Liver (tissue), 9 donors: ENCODE data around the gene OTOF. TPM values are rescaled to one million over a fixed set of nuclear protein-coding genes. Genes with fewer than 3 reads are reported as not detected.

Source experiments
- DNase-seq: peaks from one replicate; pipeline ENCODE4 v3.0.0-alpha.2; 2017; ENCODE audit warnings: low spot score
- H3K27ac ChIP-seq, 2 donors: one replicate each; pipeline ENCODE4 v1.7.0; 2013; ENCODE audit warnings: inconsistent platforms in 2 of 2, low read length in 2 of 2, control low read depth in 1 of 2, low read depth in 1 of 2, mild to moderate bottlenecking in 1 of 2
- H3K27me3 ChIP-seq, 4 donors: one replicate each; pipeline versions ENCODE4 v1.6.1 to v1.7.0; 2013; ENCODE audit warnings: low read length in 3 of 4, inconsistent platforms in 1 of 4, mild to moderate bottlenecking in 1 of 4, moderate library complexity in 1 of 4; ENCODE audit not compliant: control insufficient read depth in 4 of 4, insufficient read depth in 4 of 4
- H3K36me3 ChIP-seq, 4 donors: one replicate each; pipeline versions ENCODE4 v1.6.1 to v1.7.0; 2013; ENCODE audit warnings: low read length in 3 of 4, mild to moderate bottlenecking in 3 of 4, low read depth in 1 of 4, moderate library complexity in 1 of 4; ENCODE audit not compliant: control insufficient read depth in 4 of 4, insufficient read depth in 3 of 4
- H3K4me1 ChIP-seq, 4 donors: one replicate each; pipeline versions ENCODE4 v1.6.1 to v1.7.0; 2013; ENCODE audit warnings: low read length in 3 of 4, mild to moderate bottlenecking in 3 of 4, moderate library complexity in 1 of 4; ENCODE audit not compliant: control insufficient read depth in 4 of 4, insufficient read depth in 4 of 4
- H3K4me3 ChIP-seq, 3 donors: one replicate each; pipeline versions ENCODE4 v1.6.1 to v1.7.0; 2013; ENCODE audit warnings: low read length in 3 of 3, control low read depth in 1 of 3, low read depth in 1 of 3, mild to moderate bottlenecking in 1 of 3
- H3K9ac ChIP-seq, 2 donors: one replicate each; pipeline ENCODE4 v1.7.0; 2013; ENCODE audit warnings: low read length in 2 of 2, mild to moderate bottlenecking in 2 of 2, moderate library complexity in 2 of 2, control low read depth in 1 of 2, low read depth in 1 of 2
- H3K9me3 ChIP-seq, 4 donors: one replicate each; pipeline versions ENCODE4 v1.6.1 to v1.7.0; 2013; ENCODE audit warnings: low read length in 3 of 4; ENCODE audit not compliant: control insufficient read depth in 4 of 4
- ATF3 ChIP-seq: IDR thresholded peaks from 2 replicates; pipeline ENCODE4 v1.6.1; 2016; ENCODE audit warnings: antibody characterized with exemption
- CTCF ChIP-seq: fragments of 150-350 bp; IDR thresholded peaks from 2 replicates; pipeline ENCODE4 v1.5.1; 2017; ENCODE audit warnings: improper control_type of control experiment, low read depth, low read length; ENCODE audit not compliant: missing input control
- FOXA1 ChIP-seq: IDR thresholded peaks from 2 replicates; pipeline ENCODE4 v1.6.1; 2016; ENCODE audit warnings: antibody characterized with exemption
- GABPA ChIP-seq, 2 donors: IDR thresholded peaks in 1 of 2; conservative IDR thresholded peaks in 1 of 2; 2 replicates each; pipeline ENCODE4 v1.6.1; 2016; ENCODE audit warnings: antibody characterized with exemption in 2 of 2, mild to moderate bottlenecking in 1 of 2, moderate library complexity in 1 of 2
- HNF4A ChIP-seq, 2 donors: conservative IDR thresholded peaks; 2 replicates each; pipeline ENCODE4 v1.6.1; 2016; ENCODE audit warnings: antibody characterized with exemption in 2 of 2, mild to moderate bottlenecking in 2 of 2
- HNF4G ChIP-seq: IDR thresholded peaks from 2 replicates; pipeline ENCODE4 v1.6.1; 2016; ENCODE audit warnings: antibody characterized with exemption
- JUND ChIP-seq, 2 donors: IDR thresholded peaks; 2 replicates each; pipeline ENCODE4 v1.6.1; 2016; ENCODE audit warnings: antibody characterized with exemption in 2 of 2
- NR2F2 ChIP-seq: IDR thresholded peaks from 2 replicates; pipeline ENCODE4 v1.6.1; 2016; ENCODE audit warnings: antibody characterized with exemption
- RAD21 ChIP-seq, 2 donors: IDR thresholded peaks; 2 replicates each; pipeline ENCODE4 v1.6.1; 2016; ENCODE audit warnings: antibody characterized with exemption in 2 of 2, mild to moderate bottlenecking in 2 of 2
- REST ChIP-seq: IDR thresholded peaks from 2 replicates; pipeline ENCODE4 v1.6.1; 2016; ENCODE audit warnings: antibody characterized with exemption, mild to moderate bottlenecking
- RXRA ChIP-seq, 2 donors: IDR thresholded peaks; 2 replicates each; pipeline ENCODE4 v1.6.1; 2017 to 2018; ENCODE audit warnings: antibody characterized with exemption in 2 of 2, mild to moderate bottlenecking in 1 of 2
- SP1 ChIP-seq: IDR thresholded peaks from 2 replicates; pipeline ENCODE4 v1.6.1; 2018; ENCODE audit warnings: antibody characterized with exemption, mild to moderate bottlenecking
- TAF1 ChIP-seq: conservative IDR thresholded peaks from 2 replicates; pipeline ENCODE4 v1.6.1; 2016; ENCODE audit warnings: antibody characterized with exemption, mild to moderate bottlenecking
- YY1 ChIP-seq: IDR thresholded peaks from 2 replicates; pipeline ENCODE4 v1.6.1; 2016; ENCODE audit warnings: antibody characterized with exemption, mild to moderate bottlenecking
- ZBTB33 ChIP-seq: IDR thresholded peaks from 2 replicates; pipeline ENCODE4 v1.6.1; 2016; ENCODE audit warnings: antibody characterized with exemption
- WGBS: extraction: QIAGEN DNeasy Blood & Tissue Kit; methylation state at CpG from one replicate; pipeline ENCODE4 v1.1.7; 2013; 5-methylcytosine and 5-hydroxymethylcytosine counted together
- polyA plus RNA-seq, 2 donors: library from polyadenylated mRNA; stranded (reverse) in 1 of 2; unstranded in 1 of 2; fragments of 200-250 nt in 1 of 2; fragments of >200 nt in 1 of 2; fragmentation: Nextera tagmentation in 1 of 2; extraction: Ambion mirVana in 1 of 2; gene quantifications; one replicate each; pipeline versions ENCODE4 v1.2.1 to v1.2.3, GENCODE V29; 2013 to 2015
- total RNA-seq, 2 donors: library from RNA; depleted of rRNA; stranded (reverse); fragments of >200 nt; gene quantifications; one replicate each; pipeline ENCODE4 v1.2.3, GENCODE V29; 2014
- TF ChIP-seq, protein P1 (sequence below): IDR thresholded peaks from 2 replicates; pipeline ENCODE4 v1.6.1; 2016; ENCODE audit warnings: antibody characterized with exemption
- donor health status: healthy.
- donor health status: healthy.
- donor health status: healthy.
- donor health status: healthy.
- donor health status: healthy.

OTOF gene
- total and polyA plus RNA-seq, 4 donors, result 0.06 to 0.28 (median 0.07) TPM; not detected in 1

- peaks cover 0 to 6% (median 0%) of the 10 kb centered on the region in 4 donors for H3K4me1 ChIP-seq
- no peak overlapping the region for H3K27ac ChIP-seq
- no peaks in the 10 kb centered on the region for H3K36me3 ChIP-seq
- no peaks in the 10 kb centered on the region for H3K9me3 ChIP-seq
- H3K27me3 ChIP-seq, result no peaks in the 10 kb centered on the region
- TF ChIP-seq JUND (IDR thresholded peaks at IDR 0.05), result no peak
- no peak for TF ChIP-seq HNF4A (conservative IDR thresholded peaks at IDR 0.05)
- no peak for TF ChIP-seq ATF3
- no peak for TF ChIP-seq REST
- no peak for TF ChIP-seq HNF4G
- no peak for TF ChIP-seq NR2F2
- no peak for TF ChIP-seq SP1
- no peak for TF ChIP-seq ZBTB33
- TF ChIP-seq GABPA (IDR thresholded peaks at IDR 0.05 in 1 of 2, conservative IDR thresholded peaks at IDR 0.05 in 1 of 2), result no peak
- no peak for TF ChIP-seq CTCF
- TF ChIP-seq RAD21 (IDR thresholded peaks at IDR 0.05), result no peak
- no peak for TF ChIP-seq YY1
- TF ChIP-seq, protein P1, sequence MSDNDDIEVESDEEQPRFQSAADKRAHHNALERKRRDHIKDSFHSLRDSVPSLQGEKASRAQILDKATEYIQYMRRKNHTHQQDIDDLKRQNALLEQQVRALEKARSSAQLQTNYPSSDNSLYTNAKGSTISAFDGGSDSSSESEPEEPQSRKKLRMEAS, result no peak
- no peak overlapping the region for H3K9ac ChIP-seq
- 91% methylated on average over 19 of the region's 19 CpGs for WGBS
- no peak overlapping the region for H3K4me3 ChIP-seq
- DNase-seq, result no peak
Measured at GRCh38 chr2:26460613-26461031, 17.3 kb downstream of the OTOF start.

DNA sequence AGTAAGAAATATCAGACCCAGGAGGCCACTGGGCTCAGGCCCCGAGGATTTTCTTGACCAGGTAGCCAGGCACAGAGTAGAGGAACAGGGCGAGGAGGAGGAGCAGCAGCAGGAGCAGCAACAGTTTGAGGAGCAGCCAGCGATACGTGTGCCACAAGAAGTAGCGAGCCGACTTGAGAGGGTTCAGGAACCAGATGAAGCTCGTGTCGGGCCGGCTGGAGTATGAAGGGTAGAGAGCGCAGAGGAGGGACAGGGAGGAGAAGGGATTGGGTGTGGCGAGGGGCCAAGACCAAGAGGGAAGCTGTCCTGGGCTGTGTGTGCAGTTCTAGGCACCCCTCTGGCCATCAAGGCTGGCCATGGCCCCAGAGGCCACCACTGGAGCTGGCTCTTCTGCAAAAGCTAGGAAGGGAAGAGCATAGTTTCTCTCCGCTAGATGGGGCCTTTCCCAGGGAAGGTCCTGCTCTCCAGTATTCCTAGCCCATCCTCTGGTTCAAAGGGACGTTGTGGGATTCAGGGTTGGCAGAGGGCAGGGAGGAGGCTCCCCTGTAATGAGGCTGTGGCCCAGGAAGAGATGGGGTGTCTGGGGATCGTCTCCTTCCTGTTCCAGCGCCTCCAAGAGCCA, 17.8 kb downstream of the OTOF start:
- H3K27ac ChIP-seq, result no peak overlapping the region
- no peaks in the 10 kb centered on the region for H3K27me3 ChIP-seq
- TF ChIP-seq ZBTB33 (no peak), JUND (IDR thresholded peaks at IDR 0.05) (no peak), RXRA (IDR thresholded peaks at IDR 0.05) (no peak), REST (no peak), RAD21 (IDR thresholded peaks at IDR 0.05) (no peak), NR2F2 (no peak), FOXA1 (no peak), TAF1 (no peak), HNF4A (conservative IDR thresholded peaks at IDR 0.05) (no peak), HNF4G (no peak)
- DNase-seq, result no peak
- H3K4me1 ChIP-seq, result peaks cover 0 to 6% (median 0%) of the 10 kb centered on the region in 4 donors
- no peaks in the 10 kb centered on the region for H3K36me3 ChIP-seq
- no peaks in the 10 kb centered on the region for H3K9me3 ChIP-seq
- no peak overlapping the region for H3K4me3 ChIP-seq
- WGBS, result 88% methylated on average over 15 of the region's 15 CpGs
- no peak overlapping the region for H3K9ac ChIP-seq
